Trophoblast cell (in vitro differentiated cells and primary cell): ENCODE results near the gene UTRN.

Experiments used
- DNase-seq, 2 donors: peaks; one replicate each; pipeline ENCODE4 v3.0.0-alpha.2; 2016
- H2AFZ ChIP-seq: 2 replicates; pipeline ENCODE4 v1.6.1; 2013; ENCODE audit warnings: low read length, moderate library complexity, mild to moderate bottlenecking; ENCODE audit not compliant: insufficient read depth, poor library complexity
- H2AK5ac ChIP-seq: 2 replicates; pipeline ENCODE4 v1.6.1; 2013; ENCODE audit warnings: mild to moderate bottlenecking, low read length
- H2BK120ac ChIP-seq: 2 replicates; pipeline ENCODE4 v1.6.1; 2013; ENCODE audit warnings: low read length, mild to moderate bottlenecking, moderate library complexity; ENCODE audit not compliant: insufficient read depth, poor library complexity
- H2BK12ac ChIP-seq: 2 replicates; pipeline ENCODE4 v1.6.1; 2013; ENCODE audit warnings: mild to moderate bottlenecking, low read length, moderate library complexity
- H2BK5ac ChIP-seq: 2 replicates; pipeline ENCODE4 v1.6.1; 2013; ENCODE audit warnings: low read length, low read depth, moderate library complexity, mild to moderate bottlenecking; ENCODE audit not compliant: poor library complexity
- H3K14ac ChIP-seq: 2 replicates; pipeline ENCODE4 v1.6.1; 2013; ENCODE audit warnings: mild to moderate bottlenecking, low read length
- H3K18ac ChIP-seq: 2 replicates; pipeline ENCODE4 v1.6.1; 2013; ENCODE audit warnings: mild to moderate bottlenecking, low read length
- H3K23ac ChIP-seq: 2 replicates; pipeline ENCODE4 v1.6.1; 2013; ENCODE audit warnings: low read length
- H3K27ac ChIP-seq: 2 replicates; pipeline ENCODE4 v1.5.1; 2013; ENCODE audit warnings: low read depth, mild to moderate bottlenecking, inconsistent platforms, low read length, moderate library complexity
- H3K27me3 ChIP-seq: 2 replicates; pipeline ENCODE4 v1.6.1; 2013; ENCODE audit warnings: inconsistent platforms, mild to moderate bottlenecking, low read length, moderate library complexity; ENCODE audit not compliant: insufficient read depth
- H3K36me3 ChIP-seq, 2 experiments: 1 replicate in 1 of 2; 2 replicates in 1 of 2; pipeline ENCODE4 v1.6.1; 2013; ENCODE audit warnings: low read length in 2 of 2, mild to moderate bottlenecking in 2 of 2, moderate library complexity in 1 of 2; ENCODE audit not compliant: insufficient read depth in 2 of 2, control insufficient read depth in 1 of 2
- H3K4ac ChIP-seq: 2 replicates; pipeline ENCODE4 v1.6.1; 2013; ENCODE audit warnings: low read depth, mild to moderate bottlenecking, low read length, moderate library complexity
- H3K4me1 ChIP-seq, 2 experiments: 1 replicate in 1 of 2; 2 replicates in 1 of 2; pipeline ENCODE4 v1.6.1; 2013; ENCODE audit warnings: low read length in 2 of 2, mild to moderate bottlenecking in 2 of 2, moderate library complexity in 1 of 2; ENCODE audit not compliant: insufficient read depth in 2 of 2, control insufficient read depth in 1 of 2
- H3K4me2 ChIP-seq: 2 replicates; pipeline ENCODE4 v1.6.1; 2013; ENCODE audit warnings: inconsistent platforms, mild to moderate bottlenecking, low read length, moderate library complexity
- H3K4me3 ChIP-seq: 2 replicates; pipeline ENCODE4 v1.5.1; 2013; ENCODE audit warnings: mild to moderate bottlenecking, low read depth, low read length, inconsistent platforms
- H3K79me1 ChIP-seq: one replicate; pipeline ENCODE4 v1.6.1; 2013; ENCODE audit warnings: low read length
- H3K79me2 ChIP-seq: 2 replicates; pipeline ENCODE4 v1.6.1; 2013; ENCODE audit warnings: low read length, mild to moderate bottlenecking; ENCODE audit not compliant: control insufficient read depth, insufficient read depth, poor library complexity
- H3K9ac ChIP-seq: 2 replicates; pipeline ENCODE4 v1.6.1; 2013; ENCODE audit warnings: mild to moderate bottlenecking, low read length
- H3K9me3 ChIP-seq: 2 replicates; pipeline ENCODE4 v1.6.1; 2013; ENCODE audit warnings: low read depth, mild to moderate bottlenecking, control low read depth, inconsistent platforms, low read length; ENCODE audit not compliant: insufficient read depth
- H4K12ac ChIP-seq: 2 replicates; pipeline ENCODE4 v1.6.1; 2013; ENCODE audit warnings: low read depth, mild to moderate bottlenecking, low read length, moderate library complexity
- H4K8ac ChIP-seq: 2 replicates; pipeline ENCODE4 v1.6.1; 2013; ENCODE audit warnings: low read depth, mild to moderate bottlenecking, low read length, moderate library complexity
- H4K91ac ChIP-seq: one replicate; pipeline ENCODE4 v1.6.1; 2013; ENCODE audit warnings: low read depth, mild to moderate bottlenecking, low read length, moderate library complexity
- WGBS: extraction: QIAGEN DNeasy Blood & Tissue Kit; methylation state at CpG from one replicate; pipeline ENCODE4 v1.1.7; 2013; ENCODE audit warnings: missing lambda C conversion rate; ENCODE audit not compliant: insufficient read length, insufficient coverage; ENCODE audit errors: extremely low coverage; 5-methylcytosine and 5-hydroxymethylcytosine counted together

Gene UTRN

DNA sequence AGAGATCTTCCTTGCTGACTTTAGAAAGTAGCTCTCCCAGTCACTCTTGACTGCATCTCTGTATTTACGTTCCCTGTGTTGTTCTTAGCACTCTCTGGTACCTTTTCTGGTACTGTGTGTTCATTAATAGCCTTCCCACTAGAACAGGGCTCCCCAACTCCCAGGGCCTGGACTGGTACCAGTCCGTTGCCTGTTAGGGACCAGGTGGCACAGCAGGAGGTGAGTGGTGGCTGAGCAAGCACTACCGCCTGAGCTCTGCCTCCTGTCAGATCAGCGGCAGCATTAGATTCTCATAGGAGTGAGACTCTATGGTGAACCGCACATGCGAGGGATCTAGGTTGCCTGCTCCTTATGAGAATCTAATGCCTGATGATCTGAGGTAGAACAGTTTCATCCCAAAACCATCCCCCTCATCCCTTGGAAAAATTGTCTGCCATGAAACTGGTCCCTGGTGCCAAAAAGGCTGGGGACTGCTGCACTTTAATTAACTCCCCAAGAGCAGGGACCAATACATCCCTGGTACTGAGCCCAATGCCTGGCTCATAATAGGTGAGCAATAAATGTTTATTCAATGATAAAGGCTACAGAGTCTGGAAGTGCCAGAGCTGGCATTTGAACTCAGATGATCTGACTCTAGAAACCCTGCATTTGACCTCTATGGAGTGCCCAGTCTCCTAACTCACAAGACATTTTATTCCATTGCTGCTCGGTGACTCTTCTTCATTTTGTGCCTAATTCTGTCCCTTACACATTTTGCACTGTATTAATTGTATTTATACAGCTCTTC, 11.0 kb downstream of the UTRN start:
- no peak overlapping the region for H4K91ac ChIP-seq
- no peak overlapping the region for H4K8ac ChIP-seq
- H3K27me3 ChIP-seq = no peaks in the 10 kb centered on the region
- H3K27ac ChIP-seq = no peak overlapping the region
- no peak overlapping the region for H3K4me3 ChIP-seq
- H3K23ac ChIP-seq = no peak overlapping the region
- no CpG with 5 or more reads among the region's 7 CpGs for WGBS
- no peak overlapping the region for H3K18ac ChIP-seq
- no peaks in the 10 kb centered on the region for H3K4me1 ChIP-seq
- peaks cover 2 to 10% of the 10 kb centered on the region in 2 experiments for H3K36me3 ChIP-seq
- H3K9ac ChIP-seq = no peak overlapping the region
- no peak for DNase-seq
- no peaks in the 10 kb centered on the region for H3K79me2 ChIP-seq
- no peak overlapping the region for H3K4me2 ChIP-seq
- H2AFZ ChIP-seq = no peak overlapping the region
- H2AK5ac ChIP-seq = no peak overlapping the region
- no peak overlapping the region for H2BK12ac ChIP-seq
- H2BK5ac ChIP-seq = no peak overlapping the region
- H2BK120ac ChIP-seq = no peak overlapping the region
- no peak overlapping the region for H3K14ac ChIP-seq
- H4K12ac ChIP-seq = no peak overlapping the region
- H3K79me1 ChIP-seq = no peaks in the 10 kb centered on the region
- H3K9me3 ChIP-seq = no peaks in the 10 kb centered on the region
- no peak overlapping the region for H3K4ac ChIP-seq

DNA sequence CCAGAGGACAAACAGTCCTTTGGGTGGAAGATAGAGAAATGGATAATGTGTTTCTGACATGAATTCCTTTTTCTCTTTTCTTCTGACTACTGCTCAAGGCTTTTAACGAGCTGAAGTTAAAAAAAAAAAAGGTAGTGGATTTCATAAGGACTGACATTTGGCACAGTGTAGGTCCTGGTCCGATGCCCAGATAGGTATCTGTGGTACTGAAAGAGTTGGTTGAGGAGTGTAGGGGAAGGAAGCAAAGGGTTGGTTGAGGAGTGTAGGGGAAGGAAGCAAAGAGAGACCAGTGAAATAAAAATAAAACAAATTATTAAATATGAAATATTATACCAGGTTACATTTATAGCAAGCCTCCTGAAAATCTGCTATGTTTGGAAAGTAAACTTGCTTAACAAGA, 11.8 kb downstream of the UTRN start:
- Histone ChIP-seq H3K9ac (no peak overlapping the region), H2BK120ac (no peak overlapping the region), H3K27ac (no peak overlapping the region), H3K4me1 (no peaks in the 10 kb centered on the region), H3K9me3 (no peaks in the 10 kb centered on the region), H3K27me3 (no peaks in the 10 kb centered on the region), H4K91ac (no peak overlapping the region), H3K4ac (no peak overlapping the region), H3K79me2 (no peaks in the 10 kb centered on the region), H3K36me3 (peaks cover 2 to 10% of the 10 kb centered on the region in 2 experiments), H3K4me3 (no peak overlapping the region), H4K12ac (no peak overlapping the region), H3K14ac (no peak overlapping the region), H3K4me2 (no peak overlapping the region), H2BK5ac (no peak overlapping the region), H2AK5ac (no peak overlapping the region), H2AFZ (no peak overlapping the region), H2BK12ac (no peak overlapping the region), H3K23ac (no peak overlapping the region), H3K79me1 (no peaks in the 10 kb centered on the region), H3K18ac (no peak overlapping the region), H4K8ac (no peak overlapping the region)
- DNase-seq = no peak
- no CpG with 5 or more reads among the region's 2 CpGs for WGBS

DNA sequence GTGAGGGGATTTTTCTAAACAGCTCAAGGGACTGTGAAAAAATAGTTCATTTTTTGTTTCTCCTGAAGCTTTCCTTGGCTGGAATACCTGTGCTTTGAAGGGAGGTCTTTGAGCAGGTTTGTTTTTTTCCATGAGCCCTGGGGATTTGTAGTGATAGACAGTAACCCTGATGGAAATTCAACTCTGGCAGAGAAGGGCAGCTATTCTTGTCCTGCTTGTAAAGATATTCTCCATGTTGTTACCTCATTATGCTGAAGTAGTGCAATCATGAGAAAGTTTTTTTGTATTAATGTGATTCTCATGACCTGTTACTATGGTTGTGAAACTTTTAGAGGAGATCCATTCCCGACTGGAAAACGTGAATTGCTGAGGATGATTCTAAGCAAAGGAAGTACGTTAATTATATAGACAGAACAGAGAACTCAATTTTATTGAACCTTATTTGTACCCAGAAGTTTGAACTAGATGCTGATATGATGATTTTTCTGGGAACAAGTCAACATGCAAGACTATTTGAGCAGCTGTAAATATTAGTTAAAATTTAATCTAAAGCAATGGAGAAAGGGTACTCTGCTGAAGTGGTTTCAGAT, 12.5 kb downstream of the UTRN start:
- no peak overlapping the region for H3K14ac ChIP-seq
- H3K79me2 ChIP-seq = no peaks in the 10 kb centered on the region
- no peaks in the 10 kb centered on the region for H3K4me1 ChIP-seq
- no peak overlapping the region for H3K27ac ChIP-seq
- no peak overlapping the region for H2BK120ac ChIP-seq
- no peak overlapping the region for H2BK5ac ChIP-seq
- no peak for DNase-seq
- no peaks in the 10 kb centered on the region for H3K79me1 ChIP-seq
- H3K36me3 ChIP-seq = peaks cover 2 to 10% of the 10 kb centered on the region in 2 experiments
- H2AFZ ChIP-seq = no peak overlapping the region
- WGBS = no CpG with 5 or more reads among the region's 3 CpGs
- no peak overlapping the region for H3K4me2 ChIP-seq
- H3K9me3 ChIP-seq = no peaks in the 10 kb centered on the region
- no peak overlapping the region for H3K4ac ChIP-seq
- no peak overlapping the region for H4K8ac ChIP-seq
- no peak overlapping the region for H2BK12ac ChIP-seq
- no peak overlapping the region for H4K12ac ChIP-seq
- no peak overlapping the region for H3K18ac ChIP-seq
- H3K9ac ChIP-seq = no peak overlapping the region
- no peak overlapping the region for H3K4me3 ChIP-seq
- H4K91ac ChIP-seq = no peak overlapping the region
- no peak overlapping the region for H2AK5ac ChIP-seq
- no peaks in the 10 kb centered on the region for H3K27me3 ChIP-seq
- no peak overlapping the region for H3K23ac ChIP-seq

DNA sequence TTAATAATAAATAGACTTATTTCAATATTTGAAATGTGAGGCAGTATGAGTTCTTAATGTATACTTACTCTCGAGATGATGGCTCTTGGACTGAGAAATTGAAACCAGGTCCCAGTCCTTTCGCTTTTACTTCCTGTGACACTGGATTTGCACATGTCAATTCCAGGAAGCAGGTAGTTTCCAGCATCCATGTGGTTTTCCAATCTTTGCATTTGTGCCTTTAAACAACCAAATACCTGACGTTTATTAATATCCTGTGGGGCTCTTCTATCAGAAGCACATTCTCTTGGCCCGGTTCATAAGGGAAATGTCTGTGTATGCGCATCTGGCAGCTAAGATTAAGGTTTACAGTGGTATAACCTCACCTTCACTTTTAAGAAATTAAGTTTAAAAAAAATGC, 13.1 kb downstream of the UTRN start:
- Histone ChIP-seq H3K27me3 (no peaks in the 10 kb centered on the region), H2AK5ac (no peak overlapping the region), H3K9ac (no peak overlapping the region), H4K91ac (no peak overlapping the region), H3K79me2 (no peaks in the 10 kb centered on the region), H3K36me3 (peaks cover 2 to 10% of the 10 kb centered on the region in 2 experiments), H3K4me3 (no peak overlapping the region), H3K18ac (no peak overlapping the region), H3K79me1 (no peaks in the 10 kb centered on the region), H3K4ac (no peak overlapping the region), H3K27ac (no peak overlapping the region), H3K4me1 (no peaks in the 10 kb centered on the region), H3K4me2 (no peak overlapping the region), H3K23ac (no peak overlapping the region), H2BK5ac (no peak overlapping the region), H2BK12ac (no peak overlapping the region), H2AFZ (no peak overlapping the region), H4K8ac (no peak overlapping the region), H4K12ac (no peak overlapping the region), H2BK120ac (no peak overlapping the region), H3K9me3 (no peaks in the 10 kb centered on the region), H3K14ac (no peak overlapping the region)
- no peak for DNase-seq
- no CpG with 5 or more reads among the region's 5 CpGs for WGBS
